Activated T-cell treated with anti-CD3 and anti-CD28 coated beads for 4 hours (primary cell): ENCODE results near the gene PLPPR5.
A peak's percentile ranks its signal among the peaks of the same experiment; 100 is the strongest.
"Not testable (repeated sequence)": the region's sequence is repeated elsewhere in the genome, so short reads cannot be mapped to it uniquely, and the experiment has no call there.

ENCODE experiments used
- DNase-seq: peaks from one replicate; pipeline ENCODE4 v3.0.0-alpha.2; 2020

The PLPPR5 gene

GRCh38 chr1:99004861-99005442, at the start of gene PLPPR5:
Gene PLPPR5, minus strand, starts transcription at chr1:99004861. Its CDS starts 190 bp downstream, at chr1:99004671.
- DNase-seq, result no peak

- DNase-seq, result no peak
Observed at GRCh38 chr1:99051611-99052283, 47.1 kb upstream of the PLPPR5 start.

GRCh38 chr1:99049745-99050144, 45.1 kb upstream of the PLPPR5 start:
- no peak for DNase-seq

GRCh38 chr1:99036746-99037145, 32.1 kb upstream of the PLPPR5 start:
- DNase-seq, result not testable (repeated sequence)

- no peak for DNase-seq
Observed at GRCh38 chr1:99018313-99018712, 13.7 kb upstream of the PLPPR5 start.

GRCh38 chr1:99017655-99018054, 13.0 kb upstream of the PLPPR5 start:
- no peak for DNase-seq

- DNase-seq, result no peak
Observed at GRCh38 chr1:99010679-99011078, 6.0 kb upstream of the PLPPR5 start.

- DNase-seq, result no peak
Observed at GRCh38 chr1:99007366-99007765, 2.7 kb upstream of the PLPPR5 start.

- DNase-seq, result no peak
Observed at GRCh38 chr1:99005537-99005942, 879 bp upstream of the PLPPR5 start.

GRCh38 chr1:99004254-99004860, 304 bp downstream of the PLPPR5 start:
- DNase-seq, result peak; percentile 2

GRCh38 chr1:99003581-99004253, 944 bp downstream of the PLPPR5 start:
- no peak for DNase-seq

- no peak for DNase-seq
Observed at GRCh38 chr1:98992844-98993243, 11.8 kb downstream of the PLPPR5 start.

GRCh38 chr1:98991127-98992012, 13.3 kb downstream of the PLPPR5 start:
- no peak for DNase-seq

- DNase-seq, result no peak
Observed at GRCh38 chr1:98989556-98989907, 15.1 kb downstream of the PLPPR5 start.

GRCh38 chr1:98988904-98989555, 15.6 kb downstream of the PLPPR5 start:
- DNase-seq, result no peak

- DNase-seq, result no peak
Observed at GRCh38 chr1:98985687-98986086, 19.0 kb downstream of the PLPPR5 start.

- DNase-seq, result no peak
Observed at GRCh38 chr1:98981917-98982513, 22.6 kb downstream of the PLPPR5 start.

GRCh38 chr1:98979463-98979862, 25.2 kb downstream of the PLPPR5 start:
- no peak for DNase-seq

- no peak for DNase-seq
Observed at GRCh38 chr1:98975810-98976209, 28.9 kb downstream of the PLPPR5 start.

GRCh38 chr1:98975113-98975512, 29.5 kb downstream of the PLPPR5 start:
- no peak for DNase-seq

GRCh38 chr1:98969798-98970490, 34.7 kb downstream of the PLPPR5 start:
- DNase-seq, result no peak
